HG02610 (cell line): ENCODE data around the gene GALNT18.

Experiments used
- ATAC-seq: cut with Tn5 transposase; IDR thresholded peaks from one replicate; pipeline ENCODE4 v1.9.1; 2021; ENCODE audit warnings: mild to moderate bottlenecking, moderate library complexity; ENCODE audit not compliant: unreplicated experiment

The GALNT18 gene

GRCh38 chr11:11324090-11324489 lies 297.7 kb downstream of the GALNT18 start:
- no peak for ATAC-seq

GRCh38 chr11:11322101-11322500 lies 299.7 kb downstream of the GALNT18 start:
- no peak for ATAC-seq

- ATAC-seq = no peak
Observed at GRCh38 chr11:11320825-11321224, 301.0 kb downstream of the GALNT18 start.

- no peak for ATAC-seq
Observed at GRCh38 chr11:11318961-11319360, 302.8 kb downstream of the GALNT18 start.

GRCh38 chr11:11318461-11318860 lies 303.3 kb downstream of the GALNT18 start:
- ATAC-seq = no peak

GRCh38 chr11:11316651-11317230 lies 305.1 kb downstream of the GALNT18 start:
- ATAC-seq = no peak

GRCh38 chr11:11313902-11314692 lies 307.7 kb downstream of the GALNT18 start:
- ATAC-seq = no peak

GRCh38 chr11:11313426-11313825 lies 308.4 kb downstream of the GALNT18 start:
- ATAC-seq = no peak

- ATAC-seq = no peak
Observed at GRCh38 chr11:11312738-11313137, 309.1 kb downstream of the GALNT18 start.

- ATAC-seq = no peak
Observed at GRCh38 chr11:11311169-11311568, 310.6 kb downstream of the GALNT18 start.

- ATAC-seq = no peak
Observed at GRCh38 chr11:11309906-11310305, 311.9 kb downstream of the GALNT18 start.

- no peak for ATAC-seq
Observed at GRCh38 chr11:11308249-11308648, 313.6 kb downstream of the GALNT18 start.

GRCh38 chr11:11306855-11307254 lies 314.9 kb downstream of the GALNT18 start:
- no peak for ATAC-seq

GRCh38 chr11:11304550-11304949 lies 317.3 kb downstream of the GALNT18 start:
- ATAC-seq = no peak

GRCh38 chr11:11302565-11302964 lies 319.2 kb downstream of the GALNT18 start:
- no peak for ATAC-seq

- no peak for ATAC-seq
Observed at GRCh38 chr11:11301212-11301611, 320.6 kb downstream of the GALNT18 start.

- ATAC-seq = no peak
Observed at GRCh38 chr11:11297578-11297977, 324.2 kb downstream of the GALNT18 start.

- ATAC-seq = no peak
Observed at GRCh38 chr11:11296434-11296833, 325.4 kb downstream of the GALNT18 start.

- ATAC-seq = no peak
Observed at GRCh38 chr11:11294551-11294855, 327.3 kb downstream of the GALNT18 start.

- no peak for ATAC-seq
Observed at GRCh38 chr11:11293798-11294550, 327.8 kb downstream of the GALNT18 start.

GRCh38 chr11:11292839-11293238 lies 329.0 kb downstream of the GALNT18 start:
- no peak for ATAC-seq
